ENCODE data around the gene PPME1.
A peak's percentile ranks its signal among the peaks of the same experiment; 100 is the strongest.

The PPME1 gene

DNA sequence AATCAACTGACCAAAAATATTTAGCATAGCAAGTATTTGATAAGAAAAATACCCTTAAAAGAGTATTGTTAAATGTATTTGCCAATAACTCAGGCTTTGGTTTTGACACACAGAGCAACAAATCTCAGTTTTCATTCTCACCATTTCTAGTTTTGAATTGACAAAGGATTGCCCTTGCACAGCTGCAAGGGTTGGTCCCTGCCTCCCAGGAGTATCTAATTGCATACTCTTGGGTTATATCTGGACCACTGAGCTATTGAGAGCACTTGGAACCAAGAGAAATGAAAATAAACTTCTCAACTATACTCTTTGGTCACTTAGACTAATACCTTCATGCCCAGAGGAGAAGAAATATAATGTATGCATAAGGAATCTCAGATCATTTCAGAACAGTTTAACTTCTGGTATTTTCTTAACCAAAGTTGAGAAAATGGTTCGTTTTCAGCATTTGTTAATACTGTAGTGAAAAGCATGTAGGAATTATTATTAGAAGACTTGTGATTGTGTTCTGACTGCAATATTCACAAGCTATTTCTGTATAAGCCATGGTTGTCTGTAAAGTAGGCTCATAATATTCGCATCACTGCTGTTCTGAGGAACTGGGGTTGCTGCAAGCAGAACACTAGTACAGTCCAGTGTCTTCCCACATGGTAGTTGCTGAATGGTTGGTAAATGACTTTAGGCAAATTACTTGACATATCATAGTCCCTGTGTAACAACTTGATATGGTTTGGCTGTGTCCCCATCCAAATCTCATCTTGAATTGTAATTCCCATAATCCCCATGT, 8.2 kb upstream of the PPME1 start:
- DNase-seq: no peak

DNA sequence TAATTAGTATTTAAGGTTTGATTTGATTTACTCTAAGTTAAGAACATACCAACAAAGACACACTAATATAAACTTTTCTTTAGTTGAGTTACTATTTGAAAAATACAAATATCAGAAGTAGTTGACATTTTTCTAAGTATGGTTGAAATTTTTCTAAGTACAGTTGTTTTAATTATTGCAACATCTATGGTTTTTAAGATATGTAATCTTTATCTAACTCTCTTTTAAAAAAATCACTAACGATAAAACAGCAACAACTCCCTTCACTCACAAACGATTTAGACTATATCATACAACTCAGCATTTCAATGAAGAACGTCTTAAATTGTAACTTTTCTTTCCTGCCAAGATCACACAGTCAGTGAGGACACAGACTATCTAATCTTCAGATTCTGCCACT, 2.3 kb upstream of the PPME1 start:
- no peak for DNase-seq

DNA sequence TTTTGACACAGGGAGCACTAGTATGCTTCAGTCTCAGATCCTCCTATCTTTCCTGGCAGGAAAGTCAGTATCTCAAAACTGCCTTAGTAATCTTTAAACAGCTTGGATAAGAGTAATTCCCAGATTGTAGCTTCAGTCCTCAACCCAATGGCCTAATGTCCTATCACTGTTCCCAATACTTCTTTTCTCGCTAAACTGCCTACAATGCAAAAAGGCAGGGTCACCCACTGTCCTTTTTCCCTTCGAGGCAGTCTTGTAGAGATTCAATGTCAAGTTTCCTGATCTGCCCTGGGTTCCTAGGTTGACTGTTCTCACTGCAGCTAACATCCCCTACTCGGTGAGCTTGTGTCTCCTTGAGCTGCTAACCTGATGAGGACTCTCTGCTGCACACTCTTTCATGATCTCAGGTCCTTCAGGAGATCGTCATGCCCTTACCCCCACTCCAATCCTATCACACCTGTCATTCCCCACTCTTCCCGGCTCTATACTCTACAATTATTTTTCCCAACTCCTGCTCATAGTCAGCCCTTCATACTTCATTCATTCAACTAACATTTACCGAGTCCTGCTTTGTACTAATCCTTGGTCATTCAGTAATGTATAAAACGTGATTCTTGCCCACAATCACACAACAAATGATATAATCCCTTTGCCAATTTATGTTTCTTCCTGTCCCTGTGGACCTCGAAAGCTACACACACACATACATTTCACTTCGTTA, 1.2 kb upstream of the PPME1 start:
- DNase-seq: peak; percentile 8

DNA sequence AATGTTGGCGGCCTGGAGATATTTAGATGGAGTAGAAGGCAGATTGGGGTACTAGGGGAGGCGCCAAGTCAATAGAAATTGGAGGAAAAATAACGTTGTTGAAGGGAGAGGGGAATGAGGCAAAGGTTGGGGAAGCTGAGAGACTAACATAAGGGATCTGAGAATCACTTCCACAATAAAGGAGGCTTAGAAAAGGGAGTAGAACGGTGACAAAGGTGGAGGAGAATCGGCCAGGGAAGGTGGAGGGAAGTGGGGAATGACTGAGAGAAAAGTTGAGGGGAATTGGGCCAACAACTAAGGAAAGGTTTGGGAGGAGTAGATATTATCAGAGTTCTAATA, 510 bp downstream of the PPME1 start:
- no peak for DNase-seq

DNA sequence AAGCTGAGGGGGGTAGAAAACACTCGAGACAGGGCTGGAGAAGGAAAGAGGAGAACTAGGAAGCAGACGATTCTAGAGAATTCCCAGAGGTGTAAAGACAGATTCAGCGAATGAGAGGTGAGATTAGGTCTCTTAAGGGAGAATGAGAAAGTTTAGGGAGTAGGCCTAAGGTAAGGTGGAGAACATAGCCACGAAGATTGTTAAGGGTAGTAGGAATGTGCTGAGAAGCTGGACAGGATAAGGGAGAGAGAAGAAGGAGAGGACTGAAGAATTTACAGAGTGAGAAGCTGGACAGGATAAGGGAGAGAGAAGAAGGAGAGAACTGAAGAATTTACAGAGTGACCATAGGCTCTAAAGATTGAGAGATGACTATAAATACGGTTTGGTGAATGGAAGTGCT, 908 bp downstream of the PPME1 start:
- DNase-seq: no peak

DNA sequence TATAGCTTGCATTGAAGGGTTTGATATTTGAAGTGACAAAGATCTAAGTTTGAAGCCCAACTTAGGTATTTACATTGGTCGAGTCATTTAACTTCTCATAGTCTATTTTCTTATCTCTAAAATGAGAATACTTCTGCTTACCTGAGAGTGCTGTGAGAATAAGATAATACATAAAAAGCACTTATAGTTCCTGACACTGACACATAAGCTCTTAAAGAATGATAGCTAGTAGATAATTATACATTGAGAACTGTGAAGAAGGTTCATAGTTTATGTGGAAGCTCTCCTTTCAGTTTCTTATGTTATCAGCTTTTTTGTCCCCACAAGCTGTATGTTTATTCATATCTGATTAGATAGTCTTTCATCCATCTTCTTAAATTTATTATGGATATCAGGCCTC, 4.8 kb downstream of the PPME1 start:
- peak; percentile 31 for DNase-seq

DNA sequence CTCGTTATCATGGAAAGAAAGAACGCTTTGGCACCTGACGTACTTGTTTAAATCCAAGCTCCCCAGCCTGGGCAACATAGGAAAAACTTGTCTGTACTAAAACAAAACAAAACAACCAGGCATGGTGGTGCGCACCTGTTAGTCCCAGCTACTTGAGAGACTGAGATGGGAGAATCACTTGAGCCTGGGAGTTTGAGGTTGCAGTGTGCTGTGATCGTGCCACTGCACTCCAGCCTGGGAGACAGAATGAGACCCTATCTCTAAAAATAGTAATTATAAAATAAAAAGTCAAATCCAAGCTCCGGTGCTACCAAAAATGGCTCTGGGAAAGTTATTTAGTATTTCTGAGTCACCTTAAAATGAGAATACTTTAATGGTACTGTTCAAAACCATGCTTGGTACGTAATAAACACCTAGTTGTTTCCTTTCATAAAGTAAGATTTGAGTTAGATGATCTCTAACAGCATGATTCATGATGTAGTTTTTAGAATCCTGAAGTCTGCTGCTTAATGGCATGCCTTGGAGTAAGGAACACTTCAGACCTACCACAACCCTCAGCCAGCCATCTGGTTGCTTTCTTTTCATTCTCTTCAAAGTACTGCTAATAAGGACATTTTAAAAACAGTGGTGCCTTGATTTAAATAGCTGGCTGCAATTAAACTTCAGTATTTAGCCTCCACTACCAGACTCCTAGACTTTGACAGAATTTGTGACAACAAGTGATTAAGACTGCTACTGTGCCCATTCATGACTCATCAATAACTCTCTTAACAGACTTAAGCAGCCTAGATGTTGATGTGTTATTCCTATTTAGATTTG, 8.4 kb downstream of the PPME1 start:
- peak; percentile 49 for DNase-seq

DNA sequence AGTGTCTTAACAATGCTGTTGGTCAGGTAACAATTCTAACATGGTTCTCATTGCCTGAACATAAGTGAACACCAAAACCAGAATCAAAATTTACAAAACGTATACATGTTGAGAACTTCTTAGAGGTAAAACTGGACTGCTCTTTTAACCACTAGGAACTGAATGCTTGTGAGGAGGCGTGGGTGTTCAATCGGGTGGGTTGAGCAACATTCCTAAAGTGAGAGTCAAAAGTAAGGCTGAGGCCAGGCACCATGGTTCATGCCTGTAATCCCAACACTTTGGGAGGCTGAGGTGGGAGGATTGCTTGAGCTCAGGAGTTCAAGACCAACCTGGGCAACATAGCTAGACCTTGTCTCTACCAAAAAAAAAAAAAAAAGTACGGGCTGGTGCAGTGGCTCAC, 11.5 kb downstream of the PPME1 start:
- no peak for DNase-seq

DNA sequence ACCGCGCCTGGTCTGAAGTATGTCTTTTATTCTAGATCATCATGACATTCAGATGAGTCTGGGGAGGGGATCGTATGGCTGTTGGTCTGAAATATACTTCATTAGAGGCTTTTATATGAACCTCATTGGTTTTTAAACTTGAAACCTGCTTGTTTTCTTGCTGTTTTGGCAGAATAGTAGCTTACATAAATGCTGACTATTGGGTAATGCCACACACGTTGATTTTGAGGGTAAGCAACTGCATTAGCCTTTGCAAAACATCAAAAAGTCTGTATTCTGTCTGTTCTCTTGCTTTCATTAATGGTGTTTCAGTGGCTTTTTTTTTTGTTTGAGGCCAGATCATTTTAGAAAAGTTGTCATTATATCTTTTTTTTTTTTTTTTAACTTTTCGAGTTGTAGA, 14.2 kb downstream of the PPME1 start:
- DNase-seq: no peak

DNA sequence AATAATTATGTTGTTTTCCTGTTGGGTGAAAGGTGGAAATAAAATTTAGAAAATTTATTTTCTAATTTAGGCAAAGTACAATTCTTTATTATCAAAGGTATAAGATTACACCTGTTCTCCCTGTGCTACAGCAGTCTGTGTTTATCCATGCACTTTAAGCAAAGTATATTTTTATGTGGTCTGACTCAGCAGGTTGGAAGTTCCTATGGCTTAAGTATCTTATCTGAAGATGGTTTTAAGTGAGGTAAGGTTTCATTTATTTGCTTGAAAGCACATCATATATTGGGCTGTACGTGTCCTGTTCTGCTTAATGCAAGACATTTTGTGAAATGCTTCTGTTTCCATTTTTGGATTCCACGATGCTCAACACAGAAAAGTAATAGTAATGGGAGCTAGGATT, 14.6 kb downstream of the PPME1 start:
- DNase-seq: no peak

DNA sequence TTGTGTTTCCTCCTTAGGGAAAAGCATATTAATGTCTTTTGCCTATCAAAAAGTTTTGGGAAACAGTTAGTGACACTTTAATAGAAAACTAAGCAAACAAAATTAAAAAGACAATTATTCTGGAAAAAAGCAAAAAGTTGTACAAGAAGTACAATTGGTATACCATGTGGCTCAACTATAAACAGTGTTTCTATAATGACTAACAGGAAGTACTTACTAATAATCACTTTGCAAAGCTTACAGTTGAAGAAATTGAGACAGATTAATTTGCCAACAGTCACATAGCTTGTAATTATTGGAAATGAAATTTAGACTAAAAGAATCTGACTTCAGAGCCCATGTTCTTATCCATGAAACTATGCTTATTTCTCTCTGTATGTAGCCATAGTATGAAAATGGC, 24.7 kb downstream of the PPME1 start:
- no peak for DNase-seq

DNA sequence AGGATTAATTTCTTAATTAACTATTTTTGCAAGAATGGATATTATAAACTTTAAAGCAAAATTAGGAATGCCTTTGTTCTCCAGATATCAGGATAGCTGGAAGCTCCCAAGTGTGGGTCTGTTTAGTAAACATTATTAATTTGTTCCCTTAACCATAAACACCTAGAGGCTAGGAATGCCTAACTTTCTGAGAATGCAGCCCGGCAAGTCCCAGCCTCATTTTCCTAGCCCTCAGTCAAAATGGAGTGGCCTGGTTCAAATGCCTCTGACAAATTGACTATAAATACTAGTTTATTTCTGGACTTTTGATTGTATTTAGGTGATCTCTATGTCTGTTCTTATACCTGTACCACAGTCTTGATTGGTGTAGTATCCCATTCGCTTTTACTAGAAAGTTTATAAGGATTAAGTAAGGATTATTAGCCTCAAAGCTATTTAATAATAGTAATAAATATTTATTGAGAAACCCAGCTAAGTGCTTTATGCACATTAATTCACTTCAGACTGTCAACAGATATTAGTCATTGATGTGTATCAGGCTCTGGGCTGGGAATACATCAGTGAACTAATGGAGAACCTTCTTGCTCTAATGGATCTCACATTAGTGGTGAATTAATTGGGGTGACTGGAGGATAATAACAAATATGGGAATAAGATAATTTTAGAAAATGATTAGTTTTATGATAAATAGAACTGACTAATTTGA, 25.8 kb downstream of the PPME1 start:
- no peak for DNase-seq

DNA sequence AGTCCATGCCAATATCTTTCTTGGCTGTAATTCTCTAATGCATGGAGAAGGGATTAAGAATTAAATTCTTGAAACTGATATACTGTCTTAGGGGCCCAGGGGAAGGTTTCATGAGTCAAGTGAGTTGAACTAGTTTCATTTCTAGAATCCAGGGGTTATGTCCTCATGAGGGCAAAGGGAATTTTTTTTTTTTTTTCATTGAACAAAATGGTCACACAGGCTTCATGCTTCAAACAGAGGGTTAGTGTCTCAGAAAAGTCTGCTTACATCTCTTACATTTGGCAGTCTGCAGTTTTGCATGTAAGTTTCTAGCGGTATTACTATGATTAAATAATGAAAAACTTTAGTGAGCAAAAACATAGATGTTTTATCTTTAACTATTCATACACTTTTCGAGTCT, 32.9 kb downstream of the PPME1 start:
- no peak for DNase-seq

DNA sequence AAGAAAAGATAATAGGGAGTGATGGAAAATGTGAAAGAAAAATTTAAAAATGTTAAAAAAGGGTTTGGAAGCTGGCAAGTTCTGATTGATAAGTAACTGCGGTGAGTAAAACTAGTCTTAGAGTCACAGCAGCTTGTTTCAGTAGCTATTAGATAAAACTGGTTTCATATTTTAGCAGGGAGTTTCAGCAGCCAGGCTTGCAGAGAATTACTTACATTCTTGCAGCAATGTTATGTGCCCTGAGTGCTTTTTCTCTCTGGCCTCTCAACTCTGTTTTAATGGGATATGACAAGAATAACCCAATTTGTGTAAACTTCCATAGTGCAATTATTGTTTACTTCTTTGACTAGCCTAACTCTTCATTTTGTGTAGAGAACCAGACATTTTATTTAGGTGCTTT, 33.6 kb downstream of the PPME1 start:
- DNase-seq: no peak

DNA sequence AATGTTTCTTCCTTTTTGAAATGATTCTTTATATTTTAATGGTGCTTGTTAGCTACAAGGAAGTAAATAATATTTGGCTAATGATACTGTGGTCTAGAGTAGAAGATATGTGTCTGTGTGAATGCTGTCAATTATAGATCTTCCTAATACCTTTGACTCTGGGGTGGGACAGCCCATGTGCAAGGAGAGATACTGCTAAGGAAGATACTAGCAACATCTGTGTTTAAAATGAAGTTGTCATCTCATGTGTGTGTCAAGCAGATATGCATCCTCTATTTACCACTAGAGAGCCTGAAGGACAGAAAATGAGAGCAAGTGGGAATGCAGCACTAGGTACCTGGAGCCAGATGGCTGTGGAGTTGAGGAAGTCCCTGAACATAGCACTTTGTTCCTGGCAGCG, 34.1 kb downstream of the PPME1 start:
- DNase-seq: peak; percentile 58

DNA sequence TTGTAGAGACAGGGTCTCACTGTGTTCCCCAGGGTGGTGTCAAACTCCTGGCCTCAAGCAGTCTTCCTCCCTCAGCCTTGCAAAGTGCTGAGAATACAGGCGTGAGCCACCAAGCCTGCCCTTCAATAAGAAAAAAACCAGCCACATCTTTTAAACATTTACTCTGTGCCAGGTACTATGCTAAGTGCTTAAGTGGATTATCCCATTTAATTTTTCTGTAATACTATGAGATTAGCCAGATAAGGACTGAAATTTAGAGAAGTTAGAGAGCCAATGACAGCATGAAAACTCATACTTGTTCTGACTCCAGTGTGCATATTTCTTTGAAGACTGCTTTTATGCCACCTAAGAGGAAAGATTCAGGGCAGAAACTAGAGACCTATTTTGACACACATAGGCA, 35.7 kb downstream of the PPME1 start:
- peak; percentile 4 for DNase-seq

DNA sequence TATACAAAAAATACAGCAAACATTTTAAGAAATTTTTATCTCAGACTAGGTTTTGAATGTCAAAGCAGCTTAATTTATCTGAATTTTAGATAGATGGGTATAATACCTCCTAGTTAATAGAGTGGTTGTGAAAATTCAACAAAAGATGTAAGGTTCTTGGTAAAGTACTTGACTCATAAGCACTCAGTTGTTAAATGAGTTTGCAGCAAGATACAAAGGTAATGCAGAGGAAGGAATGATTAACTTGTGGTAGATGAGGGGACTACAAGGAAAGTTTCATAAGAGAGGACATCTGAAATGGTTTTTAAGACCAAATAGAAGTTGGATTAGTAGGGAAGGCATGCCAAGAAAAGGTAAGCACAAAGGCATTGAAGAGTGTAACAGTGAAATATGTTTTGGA, 37.4 kb downstream of the PPME1 start:
- no peak for DNase-seq

DNA sequence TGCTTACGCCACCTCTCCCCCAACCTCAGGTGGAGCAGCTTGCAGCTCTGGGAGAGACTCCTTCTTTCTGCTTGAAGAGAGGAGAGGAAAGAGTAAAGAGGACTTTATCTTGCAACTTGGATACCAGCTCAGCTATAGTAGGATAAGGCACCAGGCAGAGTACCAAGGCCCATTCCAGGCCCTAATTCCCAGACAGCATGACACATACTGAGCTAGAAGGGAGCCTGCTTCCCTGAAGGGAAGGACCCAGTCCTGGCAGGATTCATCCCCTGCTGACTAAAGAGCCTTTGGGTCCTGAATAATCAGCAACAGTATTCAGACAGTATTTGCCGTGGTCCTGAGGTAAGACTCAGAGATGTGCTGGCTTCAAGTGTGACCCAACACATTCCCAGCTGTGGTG, 41.4 kb downstream of the PPME1 start:
- DNase-seq: no peak

DNA sequence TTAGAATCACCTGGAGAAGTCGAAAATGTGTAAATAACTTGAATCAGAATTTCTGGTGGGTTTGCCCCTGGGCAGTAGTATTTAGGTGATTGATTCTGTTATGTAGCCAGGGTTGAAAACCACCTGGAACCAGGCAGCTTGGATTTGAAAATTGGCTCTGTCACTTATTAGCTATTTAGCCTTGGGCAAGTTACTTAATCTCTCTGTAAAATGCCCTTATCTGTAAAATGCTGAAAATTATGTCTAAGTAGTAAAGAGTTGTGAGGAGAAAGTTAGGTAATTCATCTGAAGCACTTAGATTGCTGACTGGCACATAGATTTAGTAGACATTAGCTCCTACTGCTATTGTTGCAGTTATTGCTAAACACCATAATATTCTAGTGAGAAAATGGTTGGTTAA, 49.3 kb downstream of the PPME1 start:
- DNase-seq: no peak

DNA sequence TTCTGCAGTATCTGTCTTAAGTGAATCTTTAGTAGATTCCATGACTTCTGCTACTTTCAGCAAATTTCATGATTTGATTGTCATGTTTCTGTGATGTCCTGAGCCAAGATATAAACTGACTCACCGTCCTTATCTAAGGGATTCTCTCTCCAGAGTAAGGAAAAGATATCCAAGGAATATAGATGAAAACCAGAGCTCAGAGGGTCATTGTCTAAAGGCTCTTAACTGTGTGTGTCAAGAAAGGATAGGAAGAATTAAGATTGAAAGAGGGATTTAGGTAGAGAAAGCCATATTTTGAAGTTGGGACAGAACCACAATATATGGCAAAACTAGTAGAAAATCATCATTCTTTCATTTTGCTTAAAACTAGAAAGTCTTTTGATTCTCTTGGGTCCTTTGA, 50.7 kb downstream of the PPME1 start:
- no peak for DNase-seq

DNA sequence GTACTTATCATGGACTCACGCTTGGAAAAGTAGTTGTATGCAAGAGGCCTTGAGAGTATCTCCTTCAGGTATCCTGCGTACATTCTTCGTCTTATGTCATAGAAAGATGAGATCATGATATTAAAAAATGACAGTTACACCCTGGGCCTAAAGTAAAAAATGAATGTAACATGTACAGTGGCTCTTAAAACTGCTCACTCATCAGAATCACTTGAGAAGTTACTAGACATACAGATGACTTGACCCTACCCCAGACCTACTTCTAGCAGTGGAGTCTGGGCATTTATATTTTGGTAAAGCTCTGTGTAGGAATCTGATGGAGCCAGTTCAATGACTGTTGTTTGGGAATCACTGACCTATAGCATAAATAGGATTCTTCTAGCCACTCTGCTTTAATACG, 54.5 kb downstream of the PPME1 start:
- no peak for DNase-seq

DNA sequence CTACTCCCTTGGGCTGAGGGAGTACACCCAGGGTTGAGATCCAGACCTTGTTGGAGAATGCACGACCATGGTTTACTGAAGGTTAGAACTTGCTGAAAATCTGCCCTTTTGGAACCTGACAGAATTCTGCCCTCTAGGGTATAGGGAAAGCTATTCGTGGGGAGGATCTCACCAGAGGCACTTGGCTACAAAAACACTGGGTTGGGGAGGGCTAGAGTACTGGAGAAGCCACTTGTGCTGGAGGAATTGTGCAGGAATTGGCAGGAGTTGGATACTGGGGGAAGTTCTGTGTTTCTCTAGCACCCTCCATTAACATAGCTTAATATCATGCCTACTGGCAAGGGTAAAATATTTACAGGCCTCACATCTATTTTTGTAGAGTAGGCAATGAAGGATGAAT, 55.8 kb downstream of the PPME1 start:
- peak; percentile 14 for DNase-seq

DNA sequence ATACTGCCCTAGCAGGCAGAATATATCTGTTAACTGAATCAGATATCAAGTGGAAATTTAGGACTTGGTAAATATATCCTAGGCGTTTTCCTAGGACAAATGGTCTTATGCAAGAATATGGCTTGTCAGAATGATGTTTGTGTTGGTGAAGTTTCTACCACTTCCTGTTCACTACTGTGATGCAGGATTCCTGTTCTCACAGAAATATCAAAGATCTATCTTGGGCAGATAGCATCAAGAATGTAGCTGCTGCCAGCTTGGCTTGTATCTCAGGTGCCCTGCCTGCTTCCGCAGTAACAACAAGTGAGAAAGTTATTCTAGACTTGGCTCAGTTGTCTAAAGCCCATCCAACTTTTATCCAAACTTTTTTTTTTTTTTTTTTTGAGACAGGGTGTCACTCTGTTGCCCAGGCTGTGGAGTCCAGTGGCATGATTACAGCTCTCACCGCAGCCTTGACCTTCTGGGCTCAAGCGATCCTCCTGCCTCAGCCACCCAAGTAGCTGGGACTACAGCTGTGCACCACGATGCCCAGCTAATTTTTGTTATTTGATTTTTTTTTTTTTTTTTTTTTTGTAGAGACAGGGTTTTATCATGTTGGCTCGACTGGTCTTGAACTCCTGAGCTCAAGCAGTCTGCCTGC, 61.3 kb downstream of the PPME1 start:
- DNase-seq: no peak

All from hematopoietic multipotent progenitor cell treated with erythropoietin and hydrocortisone succinate and interleukin-3 and kit ligand, for 4 days (in vitro differentiated cells).